Dermis blood vessel endothelial cell (primary cell): ENCODE results near the gene HECTD4. TPM values are rescaled to one million over a fixed set of nuclear protein-coding genes. Genes with fewer than 3 reads are reported as not detected.
"Not testable (repeated sequence)": the region's sequence is repeated elsewhere in the genome, so short reads cannot be mapped to it uniquely, and the experiment has no call there.

Experiments
- DNase-seq: peaks from one replicate; pipeline ENCODE4 v3.0.0; 2010
- total RNA-seq: library from RNA; depleted of rRNA; stranded (reverse); fragments of >200 nt; gene quantifications from 2 replicates; pipeline ENCODE4 v1.2.3, GENCODE V29; 2014

Gene HECTD4
- total RNA-seq, 1 donor from 2014 or later = 23.1 TPM

GRCh38 chr12:112172556-112173324 is 209.5 kb downstream of the HECTD4 start:
- no peak for DNase-seq

GRCh38 chr12:112170971-112171596 is 211.1 kb downstream of the HECTD4 start:
- DNase-seq = no peak

- peak; percentile 44 for DNase-seq
Measured at GRCh38 chr12:112170376-112170775, 211.9 kb downstream of the HECTD4 start.

GRCh38 chr12:112169966-112170365 is 212.3 kb downstream of the HECTD4 start:
- no peak for DNase-seq

- no peak for DNase-seq
Measured at GRCh38 chr12:112169161-112169872, 212.9 kb downstream of the HECTD4 start.

- no peak for DNase-seq
Measured at GRCh38 chr12:112168561-112168971, 213.7 kb downstream of the HECTD4 start.

- DNase-seq = no peak
Measured at GRCh38 chr12:112167718-112168525, 214.3 kb downstream of the HECTD4 start.

- no peak for DNase-seq
Measured at GRCh38 chr12:112167031-112167461, 215.2 kb downstream of the HECTD4 start.

- no peak for DNase-seq
Measured at GRCh38 chr12:112166051-112167015, 215.9 kb downstream of the HECTD4 start.

GRCh38 chr12:112165624-112166023 is 216.6 kb downstream of the HECTD4 start:
- no peak for DNase-seq

GRCh38 chr12:112164011-112164660 is 218.1 kb downstream of the HECTD4 start:
- no peak for DNase-seq

- no peak for DNase-seq
Measured at GRCh38 chr12:112163471-112163991, 218.7 kb downstream of the HECTD4 start.

GRCh38 chr12:112163056-112163455 is 219.2 kb downstream of the HECTD4 start:
- no peak for DNase-seq

GRCh38 chr12:112162241-112162790 is 219.9 kb downstream of the HECTD4 start:
- no peak for DNase-seq

- no peak for DNase-seq
Measured at GRCh38 chr12:112161711-112162110, 220.5 kb downstream of the HECTD4 start.

- no peak for DNase-seq
Measured at GRCh38 chr12:112160611-112161010, 221.6 kb downstream of the HECTD4 start.

GRCh38 chr12:112159146-112159541 is 223.1 kb downstream of the HECTD4 start:
- DNase-seq = no peak

GRCh38 chr12:112158461-112159145 is 223.6 kb downstream of the HECTD4 start:
- not testable (repeated sequence) for DNase-seq

GRCh38 chr12:112153893-112154219 is 228.4 kb downstream of the HECTD4 start:
- no peak for DNase-seq
